Suppressor macrophage treated with lipopolysaccharide for 1 hour (primary cell): ENCODE results near the gene OPA3.

Experiments
- DNase-seq, 3 donors: peaks; one replicate each; pipeline ENCODE4 v3.0.0-alpha.2; 2020 to 2022

The OPA3 gene

DNA sequence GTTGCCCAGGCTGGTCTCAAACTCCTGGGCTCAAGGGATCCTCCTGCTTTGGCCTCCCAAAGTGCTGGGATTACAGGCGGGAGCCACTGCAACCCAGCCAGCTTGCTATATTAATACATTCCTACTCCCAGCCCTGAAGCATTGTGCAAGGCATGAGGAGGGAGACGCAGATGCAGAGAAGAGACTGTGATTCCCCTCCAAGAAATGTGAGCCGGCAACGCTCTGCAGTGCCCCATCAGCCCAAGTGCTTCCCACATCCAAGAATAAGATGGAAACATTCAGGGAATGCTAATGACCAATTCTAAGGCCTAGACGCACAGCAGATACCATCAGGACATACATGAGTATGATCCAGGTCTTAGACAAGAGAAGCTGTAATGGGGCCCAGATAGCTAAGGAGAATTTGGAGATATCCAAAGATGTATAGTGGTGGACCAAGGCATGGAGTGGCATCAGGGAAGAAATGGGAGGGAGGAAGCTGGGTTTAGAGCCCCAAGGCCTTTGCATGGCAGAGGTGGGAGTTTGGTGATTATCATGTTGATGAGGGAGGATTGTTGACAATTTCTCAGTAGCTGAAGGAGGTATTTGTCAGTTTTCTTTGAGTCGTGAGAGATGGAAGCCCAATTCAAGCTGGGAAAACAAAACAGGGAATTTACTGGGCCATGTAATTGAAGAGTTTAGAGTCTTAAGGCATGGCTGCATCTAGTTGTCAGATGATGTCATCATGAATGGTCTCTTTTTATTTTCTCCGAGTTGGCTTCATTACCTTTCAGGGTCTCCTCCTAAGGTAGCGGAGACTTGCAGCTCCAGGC, 83.5 kb downstream of the OPA3 start:
- peak in 2 of 3 donors; percentile 25 to 57 for DNase-seq

DNA sequence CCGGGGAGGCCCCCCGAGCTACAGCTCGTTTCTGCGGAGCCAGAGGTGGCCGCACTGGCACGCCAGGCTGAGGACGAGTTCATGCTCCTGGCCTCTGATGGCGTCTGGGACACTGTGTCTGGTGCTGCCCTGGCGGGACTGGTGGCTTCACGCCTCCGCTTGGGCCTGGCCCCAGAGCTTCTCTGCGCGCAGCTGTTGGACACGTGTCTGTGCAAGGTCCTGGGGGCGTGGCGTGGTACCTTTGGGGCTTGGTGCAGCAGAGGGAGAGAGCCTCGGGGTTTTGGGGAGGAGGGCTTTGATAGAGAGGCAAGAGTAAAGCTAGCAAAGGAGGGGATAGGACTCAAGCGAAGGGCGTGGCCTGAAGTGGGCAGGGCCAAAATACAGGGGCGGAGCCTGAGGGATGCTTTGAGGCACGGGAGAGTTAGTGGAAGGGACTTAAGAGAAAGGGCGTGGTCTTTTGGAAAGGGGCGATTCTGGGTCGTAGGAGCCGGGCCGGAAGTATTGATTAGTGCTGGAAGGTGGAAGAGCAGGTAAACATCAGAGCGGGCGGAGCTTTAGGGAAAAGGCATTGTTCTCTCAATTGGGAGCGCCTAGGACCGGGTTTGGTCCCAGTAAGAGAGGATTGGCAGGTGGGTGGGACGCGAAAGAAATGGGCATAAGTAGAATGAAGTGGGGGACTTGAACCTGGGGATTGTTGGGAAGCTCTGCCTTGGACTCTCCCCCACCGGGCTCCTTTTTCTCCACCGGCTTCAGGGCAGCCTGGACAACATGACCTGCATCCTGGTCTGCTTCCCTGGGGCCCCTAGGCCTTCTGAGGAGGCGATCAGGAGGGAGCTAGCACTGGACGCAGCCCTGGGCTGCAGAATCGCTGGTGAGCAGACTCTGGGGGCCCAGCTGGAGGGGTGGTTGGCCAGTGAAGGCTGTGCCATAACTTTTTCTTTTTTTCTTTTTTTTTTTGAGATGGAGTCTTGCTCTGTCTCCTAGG, 85.1 kb downstream of the OPA3 start:
- peak; percentile 47 to 67 (median 54) for DNase-seq

DNA sequence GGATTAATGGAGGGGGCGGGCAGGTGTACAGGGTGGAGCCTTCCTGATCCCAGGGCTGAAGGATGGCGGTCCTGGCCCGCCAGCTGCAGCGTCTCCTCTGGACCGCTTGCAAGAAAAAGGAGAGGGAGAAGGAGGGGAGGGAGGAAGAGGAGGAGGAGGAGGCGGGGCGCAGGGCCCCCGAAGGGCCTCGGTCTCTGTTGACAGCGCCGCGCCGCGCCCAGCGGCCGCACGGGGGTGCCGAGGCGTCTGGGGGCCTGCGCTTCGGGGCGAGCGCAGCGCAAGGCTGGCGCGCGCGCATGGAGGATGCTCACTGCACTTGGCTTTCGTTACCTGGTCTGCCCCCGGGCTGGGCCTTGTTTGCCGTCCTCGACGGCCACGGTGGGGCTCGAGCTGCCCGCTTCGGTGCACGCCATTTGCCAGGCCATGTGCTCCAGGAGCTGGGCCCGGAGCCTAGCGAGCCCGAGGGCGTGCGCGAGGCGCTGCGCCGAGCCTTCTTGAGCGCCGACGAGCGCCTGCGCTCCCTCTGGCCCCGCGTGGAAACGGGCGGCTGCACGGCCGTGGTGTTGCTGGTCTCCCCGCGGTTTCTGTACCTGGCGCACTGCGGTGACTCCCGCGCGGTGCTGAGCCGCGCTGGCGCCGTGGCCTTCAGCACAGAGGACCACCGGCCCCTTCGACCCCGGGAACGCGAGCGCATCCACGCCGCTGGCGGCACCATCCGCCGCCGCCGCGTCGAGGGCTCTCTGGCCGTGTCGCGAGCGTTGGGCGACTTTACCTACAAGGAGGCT, 86.0 kb downstream of the OPA3 start, which contains the start of gene PPM1N:
Gene PPM1N (plus strand): TSS at position 33 of the 785 bp plus-strand sequence. CDS start 30 bp downstream, at position 63.
- DNase-seq = peak in 1 of 3 donors; percentile 64

GRCh38 chr19:45497791-45498190, 86.8 kb downstream of the OPA3 start:
- no peak for DNase-seq

DNA sequence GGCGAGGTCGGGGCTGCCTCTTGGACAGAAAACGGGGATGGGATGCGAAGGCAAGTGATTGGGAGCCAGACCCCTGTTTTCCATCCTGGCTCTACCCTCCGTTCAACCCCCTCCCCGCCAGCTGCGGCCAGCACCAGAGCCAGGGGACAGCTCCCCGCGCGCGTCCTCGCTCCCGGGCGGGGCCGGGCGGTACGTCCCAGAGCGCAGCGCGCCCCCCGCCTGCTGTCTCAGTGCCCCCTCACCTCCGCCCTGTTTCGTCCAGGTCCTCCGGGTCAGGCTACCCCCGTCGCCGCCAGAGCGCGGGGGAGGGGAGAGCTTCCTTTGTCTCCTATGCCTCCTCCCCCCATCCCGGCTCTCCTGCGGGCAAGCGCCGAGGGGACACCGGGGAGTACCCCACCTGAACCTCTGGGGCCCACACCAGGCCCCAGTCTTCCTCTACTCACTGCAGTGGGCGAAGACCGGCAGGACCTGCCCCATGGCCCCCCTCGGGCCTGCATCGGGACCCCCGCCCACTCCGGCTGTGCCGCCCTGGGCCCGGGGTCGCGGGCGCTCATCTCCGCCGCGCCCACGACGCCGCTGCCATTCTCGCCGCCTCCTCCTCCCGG, 88.2 kb downstream of the OPA3 start:
- peak in 2 of 3 donors; percentile 44 to 70 for DNase-seq

GRCh38 chr19:45495178-45495577, 89.4 kb downstream of the OPA3 start:
- no peak for DNase-seq

DNA sequence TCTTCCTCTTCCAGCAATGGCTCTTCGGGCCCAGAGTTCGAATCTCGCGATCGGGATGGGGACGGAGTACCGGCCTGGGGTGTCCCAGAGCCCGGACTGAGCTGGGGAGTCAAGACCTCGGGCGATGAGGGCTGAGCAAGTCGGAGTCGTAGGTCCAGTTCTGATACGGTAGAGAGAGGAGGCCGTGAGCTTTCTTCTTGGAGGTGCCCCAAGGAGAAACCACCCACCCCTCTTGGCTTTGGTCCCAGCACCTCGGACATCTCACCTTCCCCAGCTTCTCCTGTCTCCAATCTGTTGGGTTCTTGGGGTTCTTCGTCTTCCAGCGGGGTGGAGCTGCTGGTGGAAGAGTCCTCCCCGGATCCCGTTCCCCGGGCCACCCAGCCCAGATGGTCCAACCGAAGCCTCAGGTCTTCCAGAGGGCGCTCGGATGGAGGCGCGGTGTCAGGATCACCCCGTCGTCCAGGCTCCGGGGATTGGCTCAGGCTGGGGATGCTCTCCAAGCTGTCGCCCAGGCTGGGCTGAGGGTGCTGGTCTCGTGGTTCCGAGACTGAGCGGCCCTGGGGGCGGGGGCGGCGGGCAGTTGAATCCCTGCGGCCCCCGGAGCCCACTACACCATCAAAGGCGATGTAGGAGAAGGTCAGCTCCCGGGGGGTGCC, 90.2 kb downstream of the OPA3 start:
- DNase-seq = no peak

DNA sequence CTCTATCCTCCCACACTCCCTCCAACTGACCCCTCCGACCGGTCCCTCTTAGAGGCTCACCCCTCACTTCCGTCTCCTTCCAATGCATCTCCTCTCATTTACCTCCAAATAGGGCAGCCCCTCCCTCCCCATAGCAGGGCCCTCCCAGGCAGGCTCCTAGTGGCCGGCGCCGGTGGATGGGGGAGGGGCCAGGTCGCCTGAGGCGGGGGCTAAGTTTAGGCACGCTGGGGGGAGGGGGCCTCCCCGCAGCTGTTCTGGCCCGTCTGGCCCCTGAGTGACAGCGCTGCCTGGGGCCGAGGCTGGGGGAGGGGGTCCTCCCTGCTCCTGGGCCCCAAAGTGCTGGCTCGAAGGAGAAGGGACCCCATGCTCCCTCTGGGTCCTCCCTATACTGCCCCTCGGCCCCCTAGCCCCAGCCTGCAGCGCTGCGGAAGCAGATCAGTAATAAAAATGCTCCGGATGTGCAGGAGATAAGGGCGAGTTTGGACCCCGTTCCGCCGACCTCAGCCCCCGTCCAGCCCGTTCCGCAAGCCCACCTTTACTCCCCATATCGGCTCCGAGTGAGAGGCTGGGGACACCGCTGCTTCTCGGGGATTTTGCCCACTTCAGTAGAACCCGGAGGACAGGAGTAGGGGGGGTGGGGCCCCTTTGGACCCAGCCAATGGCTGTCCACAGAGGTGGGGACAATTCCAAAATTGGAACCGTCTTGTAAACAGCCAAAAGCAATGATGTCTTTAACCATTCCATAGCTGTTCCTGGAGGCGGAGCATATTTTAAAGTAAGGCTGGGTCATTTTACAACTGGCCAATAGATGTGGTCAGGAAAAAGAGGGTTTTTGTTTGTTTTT, 91.8 kb downstream of the OPA3 start:
- DNase-seq = no peak

- no peak for DNase-seq
Observed at GRCh38 chr19:45492137-45492626, 92.4 kb downstream of the OPA3 start.

GRCh38 chr19:45489216-45489855, 95.3 kb downstream of the OPA3 start:
- no peak for DNase-seq

- DNase-seq = no peak
Observed at GRCh38 chr19:45488708-45489107, 95.9 kb downstream of the OPA3 start.

- peak; percentile 98 for DNase-seq
Observed at GRCh38 chr19:45485305-45486077, 99.1 kb downstream of the OPA3 start.

- DNase-seq = peak; percentile 68 to 71 (median 69)
Observed at GRCh38 chr19:45484273-45484945, 100.2 kb downstream of the OPA3 start.

DNA sequence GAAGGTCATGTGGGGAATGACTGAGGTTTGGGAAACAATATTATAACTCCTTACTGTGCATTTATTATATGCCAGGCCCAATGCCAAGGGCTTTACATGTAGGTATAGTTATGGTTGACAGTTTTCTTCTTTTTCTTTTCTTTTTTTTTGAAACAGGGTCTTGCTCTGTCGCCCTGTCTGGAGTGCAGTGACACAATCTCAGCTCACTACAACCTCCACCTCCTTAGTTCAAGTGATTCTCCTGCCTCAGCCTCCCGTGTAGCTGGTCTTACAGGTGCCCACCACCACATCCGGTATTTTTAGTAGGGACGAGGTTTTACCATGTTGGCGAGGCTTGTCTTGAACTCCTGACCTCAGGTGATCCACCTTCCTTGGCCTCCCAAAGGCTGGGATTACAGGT, 101.6 kb downstream of the OPA3 start:
- DNase-seq = no peak

DNA sequence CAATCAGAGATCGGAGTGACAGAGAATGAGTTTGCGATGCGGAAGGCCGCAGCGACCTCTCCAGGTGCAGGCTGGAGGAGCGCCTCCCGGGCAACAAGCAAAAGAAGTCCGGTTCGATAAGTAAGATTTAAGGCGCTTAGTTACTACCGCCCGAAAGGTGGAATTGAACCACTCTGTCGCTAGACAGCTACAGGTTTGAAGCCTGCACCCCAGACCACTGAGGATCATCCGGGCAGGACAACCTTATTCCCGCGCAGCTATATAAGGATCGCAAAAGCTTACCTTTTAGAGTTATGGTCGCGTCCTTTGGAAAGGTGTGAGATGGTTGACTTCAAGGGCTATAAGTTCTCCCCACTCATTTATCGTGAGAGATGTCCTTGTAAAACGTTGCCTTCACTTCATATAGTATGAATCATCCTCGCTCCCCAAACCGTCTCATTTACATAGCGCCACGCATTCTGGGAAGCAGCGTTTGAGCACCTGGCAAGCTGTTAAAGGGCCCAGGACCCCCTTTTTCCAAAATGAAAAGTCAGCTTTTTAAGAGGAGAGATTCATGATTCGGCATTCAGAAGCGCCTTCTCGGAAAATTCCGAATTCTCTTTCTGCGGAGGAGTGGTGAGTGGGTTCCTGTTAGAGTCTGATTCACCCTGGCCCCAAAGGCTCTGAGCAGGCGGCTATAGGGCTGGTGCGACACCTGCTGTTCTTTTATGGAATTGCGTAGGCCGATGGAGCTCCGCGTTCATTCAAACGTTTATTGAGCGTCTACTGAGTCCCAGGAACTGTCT, 106.0 kb downstream of the OPA3 start:
- DNase-seq = peak; percentile 94 to 97 (median 96)

DNA sequence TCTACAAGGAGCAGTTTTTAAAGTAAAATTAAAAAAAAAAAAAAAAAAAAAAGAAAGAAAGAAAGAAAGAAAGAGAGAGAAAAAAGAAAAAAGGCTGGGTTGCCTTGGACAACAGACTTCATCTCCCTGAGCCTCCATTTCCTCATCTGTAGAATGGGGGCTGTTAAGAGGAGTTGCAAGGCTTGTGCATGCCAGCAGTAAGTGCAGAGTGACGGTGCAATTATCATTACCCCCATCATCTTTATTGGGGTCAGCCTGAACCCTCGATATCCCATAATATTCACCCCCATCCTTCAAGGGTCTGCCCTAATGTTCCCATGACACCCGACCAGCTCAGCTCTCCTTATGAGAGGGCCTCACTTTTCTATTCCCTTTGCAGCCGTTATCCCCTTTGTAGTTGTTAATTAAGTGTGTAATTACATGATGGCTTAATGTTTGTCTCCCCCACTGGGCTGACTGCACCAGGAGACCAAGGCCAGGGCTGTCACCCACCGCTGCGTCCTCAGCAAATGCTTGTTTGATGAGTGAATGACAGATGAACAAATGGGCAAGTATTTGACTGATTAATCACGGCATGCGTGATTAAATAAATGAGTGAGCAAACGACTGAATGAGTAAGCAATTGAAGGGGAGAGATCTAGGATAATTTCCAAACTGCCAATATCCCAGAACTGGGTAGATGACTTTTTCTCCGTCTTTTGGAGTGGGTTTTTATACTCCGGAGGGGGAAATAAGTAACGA, 106.7 kb downstream of the OPA3 start:
- no peak for DNase-seq
